ENCODE data around the gene PDCD7.

Gene PDCD7

DNA sequence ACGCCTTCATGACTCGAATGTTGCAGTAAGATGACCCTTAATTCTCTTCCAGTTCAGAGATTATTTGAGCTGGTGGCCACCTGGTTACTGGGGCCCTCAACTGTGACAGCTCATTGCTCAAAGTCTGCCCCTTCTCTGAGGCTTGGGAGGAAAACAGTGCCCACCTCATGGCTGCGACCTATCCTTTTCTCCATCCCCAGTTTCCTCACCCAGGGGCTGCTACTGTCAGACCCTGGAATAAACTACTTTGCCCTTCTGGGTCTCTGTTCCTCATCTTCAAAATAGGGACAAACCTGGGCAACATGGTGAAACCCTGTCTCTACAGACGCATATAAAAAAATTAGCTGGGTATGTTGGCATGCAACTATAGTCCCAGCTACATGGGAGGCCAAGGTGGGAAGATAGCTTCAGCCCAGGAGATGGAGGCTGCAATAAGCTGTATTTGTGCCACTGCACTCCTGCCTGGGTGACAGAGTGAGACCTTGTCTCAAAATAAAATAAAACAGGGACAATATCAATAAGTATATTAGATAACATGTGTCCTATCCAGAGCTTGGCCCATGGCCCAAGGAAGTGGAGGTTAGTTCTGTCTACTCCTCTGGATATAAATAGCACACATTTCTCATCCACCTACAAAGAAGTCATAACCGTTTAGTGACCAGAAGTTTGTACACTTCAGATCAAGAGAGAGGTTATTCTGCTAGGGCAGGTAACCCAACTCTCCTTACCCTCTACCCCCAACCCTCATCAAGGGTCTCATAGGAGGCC, 63.6 kb downstream of the PDCD7 start:
- FAIRE-seq: no peak

DNA sequence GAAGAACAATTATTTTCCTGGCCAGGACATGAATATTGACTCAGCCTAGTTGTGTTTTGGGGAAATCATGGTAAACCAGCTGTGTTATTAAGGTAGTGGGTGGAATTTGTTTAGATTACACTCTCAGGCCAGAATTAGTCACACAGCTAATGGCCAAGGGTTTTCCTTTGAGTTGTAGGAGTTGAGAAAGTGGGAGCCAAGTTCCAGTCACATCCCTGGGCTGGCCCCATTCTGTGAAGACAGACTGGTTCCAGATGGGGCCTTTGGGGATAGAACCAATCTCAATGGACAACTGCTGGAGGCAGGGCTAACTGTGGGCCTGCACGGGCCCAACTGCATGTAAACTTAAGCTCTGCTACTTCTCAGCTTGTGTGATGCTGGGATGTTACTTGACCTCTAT, 64.4 kb downstream of the PDCD7 start:
- FAIRE-seq: no peak

DNA sequence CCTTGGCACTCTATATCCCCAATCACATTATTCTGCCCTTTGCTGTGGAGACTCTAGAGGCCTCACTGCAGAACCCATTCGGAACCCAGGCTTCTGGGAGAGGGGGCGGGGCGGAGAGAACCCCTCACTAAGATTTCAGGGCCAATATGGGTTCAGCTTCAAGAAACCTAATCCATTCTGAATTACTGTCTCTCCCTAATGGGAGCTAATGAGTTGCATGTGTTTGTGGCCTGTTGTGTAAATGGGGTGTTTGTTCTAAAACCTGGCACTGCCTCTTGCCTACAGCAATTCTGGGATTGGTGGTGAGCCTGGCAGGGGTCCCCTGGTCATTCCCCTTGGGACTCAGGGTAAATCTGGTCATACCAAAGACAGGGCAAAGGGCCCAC, 65.2 kb downstream of the PDCD7 start:
- FAIRE-seq: no peak

DNA sequence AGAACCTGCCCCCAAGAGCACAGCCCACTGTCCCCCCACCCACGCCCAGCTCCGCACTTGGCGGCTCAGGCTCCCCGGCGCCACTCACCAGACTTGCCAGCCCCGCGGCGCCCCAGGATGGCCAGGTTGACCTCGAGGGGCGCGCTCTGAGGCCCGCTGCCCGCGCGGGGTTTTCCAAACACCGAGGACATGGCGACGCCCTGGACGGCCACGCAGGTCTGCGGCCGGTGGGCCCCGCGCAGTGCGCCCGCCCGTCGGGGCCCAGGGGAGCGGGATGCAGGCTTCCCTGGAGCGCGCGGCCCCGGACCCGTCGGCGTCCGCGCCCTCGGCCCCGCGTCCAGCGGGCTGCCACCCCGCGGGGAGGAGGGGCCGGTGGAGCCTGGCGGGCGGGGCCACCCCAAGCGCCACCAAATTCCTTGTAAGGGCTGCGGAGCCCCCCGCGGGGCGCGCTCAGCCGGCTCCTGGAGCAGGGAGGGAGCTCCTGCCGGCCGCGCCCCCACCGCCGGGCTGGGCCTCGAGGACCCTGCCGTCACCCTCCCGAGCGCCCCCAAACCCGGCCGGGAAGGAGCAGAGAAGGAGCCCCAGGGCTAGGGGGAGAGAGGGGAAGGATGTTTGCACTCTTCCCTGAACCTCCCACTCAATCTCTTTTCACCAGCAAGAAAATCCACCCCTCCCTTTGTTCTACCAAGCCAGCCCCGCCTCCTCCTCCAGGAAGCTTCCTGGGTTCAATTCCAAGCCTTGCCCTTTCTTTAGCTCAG, 65.8 kb downstream of the PDCD7 start, which contains the start of gene RASL12:
Gene RASL12, minus strand, starts transcription at position 347 of the 758 bp plus-strand sequence. Its CDS starts 156 bp downstream, at position 191.
- no peak for FAIRE-seq
